ENCODE data around the gene KNDC1. TPM values are rescaled to one million over a fixed set of nuclear protein-coding genes. Genes with fewer than 3 reads are reported as not detected.

KNDC1 gene
- total RNA-seq, 1 experiment from 2014 or later = 15.7 TPM

DNA sequence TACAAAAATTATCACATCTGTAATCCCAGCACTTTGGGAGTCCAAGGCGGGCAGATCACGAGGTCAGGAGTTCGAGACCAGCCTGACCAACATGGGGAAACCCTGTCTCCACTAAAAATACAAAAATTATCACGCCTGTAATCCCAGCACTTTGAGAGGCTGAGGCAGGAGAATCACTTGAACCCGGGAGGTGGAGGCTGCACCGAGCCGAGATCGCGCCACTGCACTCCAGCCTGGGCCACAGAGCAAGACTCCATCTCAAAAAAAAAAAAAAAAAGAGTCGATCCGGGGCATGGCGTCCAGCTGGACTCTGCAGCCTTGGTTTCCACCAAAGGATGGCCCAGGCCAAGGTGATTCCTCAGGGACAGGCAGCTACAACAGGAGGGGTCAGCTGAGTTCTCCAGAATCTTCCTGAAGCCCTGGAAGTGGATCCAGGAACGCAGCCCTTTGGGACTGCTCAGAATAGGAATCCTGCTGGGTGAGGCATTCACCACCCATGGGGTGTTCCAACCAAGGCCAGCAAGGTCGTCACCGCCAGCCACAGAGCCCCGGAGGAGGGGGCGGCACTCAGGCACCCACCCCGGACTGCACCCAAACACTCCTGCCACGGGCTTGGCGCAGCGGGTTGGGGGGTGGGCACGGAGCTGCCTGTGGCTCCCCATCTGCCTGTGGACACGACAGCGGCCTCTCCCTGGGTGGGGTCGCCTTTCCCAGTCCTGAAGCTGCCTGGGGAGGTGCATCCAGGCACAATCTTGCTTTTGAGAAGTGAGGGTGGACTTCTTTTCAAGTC is 58.0 kb downstream of the KNDC1 start:
- H3K27me3 ChIP-seq (ENCODE audit: insufficient read depth, low read length) = no peaks in the 10 kb centered on the region
- no peaks in the 10 kb centered on the region for H3K9me3 ChIP-seq (ENCODE audit: control insufficient read depth, low read depth, low read length)
- no peak overlapping the region for H3K9ac ChIP-seq (ENCODE audit: extremely low read depth, insufficient read length, low read length)
- H3K79me2 ChIP-seq (ENCODE audit: insufficient read depth, low read length) = no peaks in the 10 kb centered on the region
- no peak overlapping the region for H4K91ac ChIP-seq (ENCODE audit: insufficient read length, low read depth, low read length)
- no peak overlapping the region for H3T11ph ChIP-seq (ENCODE audit: low read length)
- Mint-ChIP-seq H3K4me3 (no peak overlapping the region), H3K36me3 (ENCODE audit: insufficient read depth in 1 of 3, low read depth in 3 of 3) (peaks cover 2 to 21% (median 8%) of the 10 kb centered on the region in 3 experiments; a peak in 5 of 7 replicates), H3K27ac (no peak overlapping the region; a peak in 1 of 7 replicates), H3K4me1 (peaks cover 7 to 16% of the 10 kb centered on the region in 2 experiments), H3K9me3 (peaks cover 2 to 5% of the 10 kb centered on the region in 2 experiments; a peak in 2 of 5 replicates), H3K27me3 (ENCODE audit: low read depth) (peaks cover 3% of the 10 kb centered on the region)
- H2BK20ac ChIP-seq (ENCODE audit: low read depth, low read length, poor library complexity, severe bottlenecking) = no peak overlapping the region
- no peak overlapping the region for H3K4ac ChIP-seq (ENCODE audit: low read depth, low read length)
- H2BK5ac ChIP-seq (ENCODE audit: insufficient read length, low read length) = no peak overlapping the region
- no peak overlapping the region for H2BK120ac ChIP-seq (ENCODE audit: low read depth, low read length, poor library complexity, severe bottlenecking)
- H2AFZ ChIP-seq (ENCODE audit: low read length) = no peak overlapping the region
- DNase-seq = no peak
- H4K5ac ChIP-seq (ENCODE audit: insufficient read length, low read depth, low read length) = no peak overlapping the region
- H3K18ac ChIP-seq (ENCODE audit: insufficient read length, low read depth, low read length) = no peak overlapping the region
- no peak overlapping the region for H3K56ac ChIP-seq (ENCODE audit: insufficient read length, low read depth, low read length)
- no peak overlapping the region for H4K8ac ChIP-seq (replicated peaks; ENCODE audit: insufficient read length, low read depth, low read length)
- TF ChIP-seq, protein P1, sequence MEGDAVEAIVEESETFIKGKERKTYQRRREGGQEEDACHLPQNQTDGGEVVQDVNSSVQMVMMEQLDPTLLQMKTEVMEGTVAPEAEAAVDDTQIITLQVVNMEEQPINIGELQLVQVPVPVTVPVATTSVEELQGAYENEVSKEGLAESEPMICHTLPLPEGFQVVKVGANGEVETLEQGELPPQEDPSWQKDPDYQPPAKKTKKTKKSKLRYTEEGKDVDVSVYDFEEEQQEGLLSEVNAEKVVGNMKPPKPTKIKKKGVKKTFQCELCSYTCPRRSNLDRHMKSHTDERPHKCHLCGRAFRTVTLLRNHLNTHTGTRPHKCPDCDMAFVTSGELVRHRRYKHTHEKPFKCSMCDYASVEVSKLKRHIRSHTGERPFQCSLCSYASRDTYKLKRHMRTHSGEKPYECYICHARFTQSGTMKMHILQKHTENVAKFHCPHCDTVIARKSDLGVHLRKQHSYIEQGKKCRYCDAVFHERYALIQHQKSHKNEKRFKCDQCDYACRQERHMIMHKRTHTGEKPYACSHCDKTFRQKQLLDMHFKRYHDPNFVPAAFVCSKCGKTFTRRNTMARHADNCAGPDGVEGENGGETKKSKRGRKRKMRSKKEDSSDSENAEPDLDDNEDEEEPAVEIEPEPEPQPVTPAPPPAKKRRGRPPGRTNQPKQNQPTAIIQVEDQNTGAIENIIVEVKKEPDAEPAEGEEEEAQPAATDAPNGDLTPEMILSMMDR (conservative IDR thresholded peaks at IDR 0.05) = no peak
- no peaks in the 10 kb centered on the region for H3K4me1 ChIP-seq (ENCODE audit: insufficient read depth, low read length)
- H3K4me2 ChIP-seq (ENCODE audit: insufficient read depth, insufficient read length, low read length) = no peak overlapping the region
- no peaks in the 10 kb centered on the region for H3K23me2 ChIP-seq (ENCODE audit: insufficient read length, low read depth, low read length, poor library complexity, severe bottlenecking)
- H2BK15ac ChIP-seq (ENCODE audit: low read depth, low read length) = no peak overlapping the region
- H3K23ac ChIP-seq (ENCODE audit: insufficient read length, low read depth, low read length) = no peak overlapping the region
- H2AK5ac ChIP-seq (ENCODE audit: insufficient read length, low read length) = no peak overlapping the region
- no peaks in the 10 kb centered on the region for H4K20me1 ChIP-seq (ENCODE audit: control insufficient read depth, insufficient read depth, insufficient read length)
- no CpG with 5 or more reads among the region's 25 CpGs for WGBS (ENCODE audit: extremely low coverage, insufficient read length, low lambda C conversion rate)
- no peaks in the 10 kb centered on the region for H3K79me1 ChIP-seq (ENCODE audit: insufficient read depth, low read depth, low read length, poor library complexity, severe bottlenecking)
- H2BK12ac ChIP-seq (ENCODE audit: insufficient read length, low read depth, low read length) = no peak overlapping the region
- H3K27ac ChIP-seq (ENCODE audit: insufficient read length, low read depth, low read length) = no peak overlapping the region
- H3K14ac ChIP-seq (ENCODE audit: insufficient read depth, low read length) = no peak overlapping the region; the same call in 1 of the 2 replicates

Measured in H9 (cell line).